Gastrocnemius medialis (tissue), 4 donors: ENCODE data around the gene PLXNA1. TPM values are rescaled to one million over a fixed set of nuclear protein-coding genes. Genes with fewer than 3 reads are reported as not detected.

ENCODE experiments used
- ATAC-seq, 2 donors: fragments of 150-250 bp; one replicate each; pipeline ENCODE4 v1.9.1; 2016
- DNase-seq, 2 donors: peaks; one replicate each; pipeline ENCODE4 v3.0.0-alpha.2; 2019
- H3K27ac ChIP-seq, 4 donors: fragments of 200-600 bp; sonication (generic); 1 replicate in 1 of 4; 2 replicates in 3 of 4; pipeline ENCODE4 v1.5.1; 2016 to 2018; ENCODE audit warnings: mild to moderate bottlenecking in 2 of 4, moderate library complexity in 1 of 4
- H3K27me3 ChIP-seq, 3 donors: fragments of 200-600 bp; sonication (generic) in 2 of 3; 1 replicate in 1 of 3; 2 replicates in 2 of 3; pipeline versions ENCODE4 v1.5.1 to v1.6.0; 2016 to 2019; ENCODE audit warnings: mild to moderate bottlenecking in 1 of 3, moderate library complexity in 1 of 3
- H3K36me3 ChIP-seq, 2 donors: fragments of 200-600 bp; sonication (generic) in 1 of 2; one replicate each; pipeline ENCODE4 v1.5.1; 2017 to 2018
- H3K4me1 ChIP-seq, 2 donors: fragments of 200-600 bp; sonication (generic) in 1 of 2; one replicate each; pipeline ENCODE4 v1.5.1; 2016 to 2017; ENCODE audit warnings: mild to moderate bottlenecking in 2 of 2
- H3K4me3 ChIP-seq, 4 donors: fragments of 200-600 bp; sonication (generic) in 3 of 4; 1 replicate in 1 of 4; 2 replicates in 3 of 4; pipeline ENCODE4 v1.5.1; 2016 to 2019; ENCODE audit warnings: mild to moderate bottlenecking in 2 of 4
- H3K9me3 ChIP-seq, 3 donors: fragments of 200-600 bp; sonication (generic) in 2 of 3; 1 replicate in 1 of 3; 2 replicates in 2 of 3; pipeline ENCODE4 v1.5.1; 2016 to 2019
- POLR2A ChIP-seq, 2 donors: fragments of 450-650 bp; IDR thresholded peaks; one replicate each; pipeline ENCODE4 v1.6.1; 2017; ENCODE audit warnings: antibody characterized with exemption in 2 of 2, mild to moderate bottlenecking in 2 of 2, moderate library complexity in 2 of 2
- in situ Hi-C, 4 donors: fragments of 200-750 bp; cut with MboI; loops; one replicate each; pipeline versions ENCODE4 v1.15.0 to v1.8.0; 2017; ENCODE audit warnings: low sequenced_read_pairs in 4 of 4
- intact Hi-C: fragments of 100-400 bp; cut with DNase I; formaldehyde crosslinking; loops from one replicate; pipeline ENCODE4 v1.15.1; 2023; ENCODE audit warnings: low total_unique reads
- total RNA-seq, 4 donors: library from RNA; depleted of rRNA; stranded (reverse); fragments of >200 nt; gene quantifications; one replicate each; pipeline versions ENCODE4 v1.1.0 to v1.2.3, GENCODE V29; 2016
- TF ChIP-seq, protein P1 (sequence below), 5 experiments: fragments of 450-650 bp in 3 of 5; fragments of 200-600 bp in 2 of 5; sonication (generic) in 2 of 5; IDR thresholded peaks in 4 of 5; conservative IDR thresholded peaks in 1 of 5; 1 replicate in 4 of 5; 2 replicates in 1 of 5; pipeline ENCODE4 v1.5.1; 2016 to 2019; ENCODE audit warnings: antibody characterized with exemption in 5 of 5, mild to moderate bottlenecking in 3 of 5, moderate library complexity in 3 of 5

The PLXNA1 gene
- total RNA-seq, 4 donors from 2014 or later = 12.7 to 27.9 (median 19.5) TPM

DNA sequence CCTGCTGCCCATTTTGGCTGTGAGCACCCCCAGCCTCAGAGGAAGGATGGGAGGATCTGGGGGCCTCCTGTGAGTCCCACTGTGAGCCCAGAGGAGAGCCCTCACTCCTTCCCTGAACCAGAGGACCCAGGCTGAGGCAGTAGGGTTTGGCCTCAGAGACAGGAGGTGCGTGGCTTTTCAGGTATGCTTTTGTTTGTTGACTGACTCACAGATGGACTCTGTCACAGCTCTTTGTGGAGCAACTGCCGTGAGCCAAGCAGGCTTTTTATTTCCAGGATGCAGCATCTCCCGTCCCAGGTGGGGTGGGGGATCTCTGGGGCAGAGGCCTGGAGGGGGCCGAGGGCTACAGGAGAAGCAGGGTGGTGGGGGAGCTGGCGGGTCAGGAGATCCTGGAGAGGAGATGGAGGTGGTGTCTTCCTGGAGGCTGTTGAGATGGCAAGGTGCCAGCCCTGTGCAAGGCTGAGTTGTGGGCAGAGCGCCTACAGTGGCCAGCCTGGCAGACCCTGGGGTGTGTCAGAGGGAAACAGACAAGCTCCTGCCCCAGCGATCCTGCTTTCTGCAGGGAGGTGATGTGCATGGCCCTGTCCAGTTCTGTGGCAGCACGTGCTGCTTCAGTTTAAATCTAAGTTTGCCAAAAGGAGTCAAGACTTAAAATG is 24.0 kb downstream of the PLXNA1 start:
- in situ Hi-C loops (no loop called here), intact Hi-C loops (no loop called here)
- H3K9me3 ChIP-seq = no peaks in the 10 kb centered on the region
- no peaks in the 10 kb centered on the region for H3K27me3 ChIP-seq
- no peaks in the 10 kb centered on the region for H3K36me3 ChIP-seq
- no peak overlapping the region for H3K27ac ChIP-seq
- DNase-seq (no peak), ATAC-seq (no peak)
- TF ChIP-seq, protein P1, sequence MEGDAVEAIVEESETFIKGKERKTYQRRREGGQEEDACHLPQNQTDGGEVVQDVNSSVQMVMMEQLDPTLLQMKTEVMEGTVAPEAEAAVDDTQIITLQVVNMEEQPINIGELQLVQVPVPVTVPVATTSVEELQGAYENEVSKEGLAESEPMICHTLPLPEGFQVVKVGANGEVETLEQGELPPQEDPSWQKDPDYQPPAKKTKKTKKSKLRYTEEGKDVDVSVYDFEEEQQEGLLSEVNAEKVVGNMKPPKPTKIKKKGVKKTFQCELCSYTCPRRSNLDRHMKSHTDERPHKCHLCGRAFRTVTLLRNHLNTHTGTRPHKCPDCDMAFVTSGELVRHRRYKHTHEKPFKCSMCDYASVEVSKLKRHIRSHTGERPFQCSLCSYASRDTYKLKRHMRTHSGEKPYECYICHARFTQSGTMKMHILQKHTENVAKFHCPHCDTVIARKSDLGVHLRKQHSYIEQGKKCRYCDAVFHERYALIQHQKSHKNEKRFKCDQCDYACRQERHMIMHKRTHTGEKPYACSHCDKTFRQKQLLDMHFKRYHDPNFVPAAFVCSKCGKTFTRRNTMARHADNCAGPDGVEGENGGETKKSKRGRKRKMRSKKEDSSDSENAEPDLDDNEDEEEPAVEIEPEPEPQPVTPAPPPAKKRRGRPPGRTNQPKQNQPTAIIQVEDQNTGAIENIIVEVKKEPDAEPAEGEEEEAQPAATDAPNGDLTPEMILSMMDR (IDR thresholded peaks at IDR 0.05 in 4 of 5, conservative IDR thresholded peaks at IDR 0.05 in 1 of 5) = no peak
- no peak for TF ChIP-seq POLR2A (IDR thresholded peaks at IDR 0.05)
- H3K4me1 ChIP-seq = peaks cover 8 to 9% of the 10 kb centered on the region in 2 donors
- no peak overlapping the region for H3K4me3 ChIP-seq

DNA sequence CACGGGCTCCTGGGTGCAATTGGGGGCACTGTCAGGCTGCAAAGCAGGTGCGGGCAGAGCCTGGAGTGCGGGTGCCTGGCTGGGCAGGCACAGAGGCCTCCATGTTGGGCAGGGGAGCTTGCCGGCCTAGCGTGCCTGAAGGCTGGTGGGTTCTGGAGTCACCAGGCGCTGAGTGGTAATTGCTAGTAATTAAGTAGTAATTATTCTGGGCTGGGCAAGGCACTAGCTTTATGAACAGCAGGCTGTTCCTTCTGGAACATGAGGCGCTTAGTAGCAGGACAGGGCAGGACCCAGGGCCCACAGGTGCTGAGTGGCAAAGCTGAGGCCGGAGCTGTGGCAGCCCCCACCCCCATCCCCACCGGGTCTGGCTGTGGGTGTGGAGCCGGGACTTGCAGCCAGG is 25.3 kb downstream of the PLXNA1 start:
- H3K36me3 ChIP-seq = peaks cover 0 to 10% of the 10 kb centered on the region in 2 donors
- ATAC-seq = no peak
- H3K27me3 ChIP-seq = no peaks in the 10 kb centered on the region
- no peak overlapping the region for H3K27ac ChIP-seq
- no peaks in the 10 kb centered on the region for H3K4me1 ChIP-seq
- DNase-seq = no peak
- H3K4me3 ChIP-seq = no peak overlapping the region
- TF ChIP-seq POLR2A (IDR thresholded peaks at IDR 0.05) = no peak
- TF ChIP-seq, protein P1 (IDR thresholded peaks at IDR 0.05 in 4 of 5, conservative IDR thresholded peaks at IDR 0.05 in 1 of 5) = no peak
- in situ Hi-C loops = no loop called here
- no peaks in the 10 kb centered on the region for H3K9me3 ChIP-seq
- intact Hi-C loops = no loop called here

DNA sequence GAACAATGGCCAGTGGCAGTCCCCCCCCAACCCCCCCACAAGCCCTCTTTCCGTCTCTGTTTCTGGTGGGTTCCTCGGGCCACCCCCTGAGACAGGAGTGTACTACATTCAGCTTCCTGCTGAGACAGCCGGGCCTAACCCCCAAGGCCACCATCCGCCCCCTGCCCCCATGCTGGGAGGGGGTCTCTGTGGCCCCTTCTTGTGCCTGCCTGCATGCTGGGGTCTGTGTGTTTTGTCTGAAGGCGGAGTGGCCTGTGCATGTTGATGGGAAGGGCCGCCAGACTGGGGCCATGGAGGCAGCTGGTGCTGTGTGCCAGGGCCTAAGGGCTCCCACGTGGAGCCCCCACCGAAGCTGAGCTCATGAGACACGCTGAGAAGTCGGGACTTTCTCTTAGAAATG is 26.6 kb downstream of the PLXNA1 start:
- ATAC-seq (no peak), DNase-seq (no peak)
- peaks cover 0 to 12% of the 10 kb centered on the region in 2 donors for H3K36me3 ChIP-seq
- no peak overlapping the region for H3K27ac ChIP-seq
- intact Hi-C loops (no loop called here), in situ Hi-C loops (no loop called here)
- H3K4me1 ChIP-seq = no peaks in the 10 kb centered on the region
- no peak overlapping the region for H3K4me3 ChIP-seq
- H3K27me3 ChIP-seq = no peaks in the 10 kb centered on the region
- TF ChIP-seq POLR2A (IDR thresholded peaks at IDR 0.05) = no peak
- TF ChIP-seq, protein P1 (IDR thresholded peaks at IDR 0.05 in 4 of 5, conservative IDR thresholded peaks at IDR 0.05 in 1 of 5) = no peak
- H3K9me3 ChIP-seq = no peaks in the 10 kb centered on the region

DNA sequence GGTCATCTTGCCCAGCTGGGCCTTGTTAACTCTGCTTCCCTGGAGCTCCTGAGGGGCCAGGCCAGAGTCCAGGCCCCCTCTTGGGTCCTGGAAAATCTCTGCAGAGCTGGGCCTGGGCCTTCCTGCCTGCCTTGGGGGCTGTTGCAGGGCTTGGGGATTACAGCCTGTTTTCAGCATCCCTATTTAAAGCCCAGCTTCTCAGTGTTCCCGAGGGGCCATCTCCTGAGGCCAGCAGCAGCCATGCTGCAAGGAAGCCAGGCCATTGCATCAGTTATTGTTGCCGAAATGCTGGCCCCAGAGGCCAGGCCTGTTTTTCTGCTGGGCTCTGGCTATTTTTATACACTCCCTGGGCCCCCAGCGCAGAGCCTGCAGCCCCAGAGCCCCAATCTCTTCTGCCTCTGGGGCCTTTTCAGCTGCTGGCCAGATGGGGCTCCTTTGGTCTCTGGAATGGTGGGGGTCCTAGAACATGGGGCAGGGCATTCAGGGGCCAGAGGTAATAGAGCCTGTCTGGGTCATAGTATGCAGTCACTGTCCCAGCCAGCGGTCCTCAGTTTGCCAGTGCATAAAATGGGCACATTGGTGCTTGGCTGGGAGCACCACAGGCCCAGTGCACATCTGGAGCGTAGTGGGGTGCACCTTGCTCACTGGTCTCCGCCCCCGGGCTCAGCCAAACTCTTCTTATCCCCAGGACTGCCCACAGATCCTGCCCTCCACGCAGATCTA is 28.5 kb downstream of the PLXNA1 start:
- Histone ChIP-seq H3K4me1 (no peaks in the 10 kb centered on the region), H3K9me3 (no peaks in the 10 kb centered on the region), H3K4me3 (no peak overlapping the region), H3K27me3 (no peaks in the 10 kb centered on the region), H3K27ac (no peak overlapping the region), H3K36me3 (peaks cover 0 to 20% of the 10 kb centered on the region in 2 donors)
- ATAC-seq (peak; percentile 33 to 72), DNase-seq (peak; percentile 31 to 60)
- TF ChIP-seq POLR2A (IDR thresholded peaks at IDR 0.05) = no peak
- TF ChIP-seq, protein P1 (IDR thresholded peaks at IDR 0.05 in 4 of 5, conservative IDR thresholded peaks at IDR 0.05 in 1 of 5) = no peak
- intact Hi-C loops (no loop called here), in situ Hi-C loops (no loop called here)
